Fibroblast of lung (primary cell): Measurements from ENCODE around the gene PMEPA1.

Experiments used
- CTCF ChIP-seq, 2 donors: IDR thresholded peaks in 1 of 2; conservative IDR thresholded peaks in 1 of 2; 1 replicate in 1 of 2; 2 replicates in 1 of 2; pipeline ENCODE4 v1.5.1; 2011 to 2012; ENCODE audit warnings: low read length in 2 of 2, control low read depth in 1 of 2, inconsistent platforms in 1 of 2, low read depth in 1 of 2, mild to moderate bottlenecking in 1 of 2
- EZH2 ChIP-seq: IDR thresholded peaks from 2 replicates; pipeline ENCODE4 v1.5.1; 2012; ENCODE audit warnings: low read length, control low read depth, mild to moderate bottlenecking; ENCODE audit errors: missing control alignments

GRCh38 chr20:57614490-57615444, 95.0 kb downstream of the PMEPA1 start:
- TF ChIP-seq CTCF (conservative IDR thresholded peaks at IDR 0.05 in 1 of 2, IDR thresholded peaks at IDR 0.05 in 1 of 2; ENCODE audit: low read depth in 1 of 2, low read length in 2 of 2) (no peak), EZH2 (no peak)
